GM18511 (cell line): Measurements from ENCODE around the gene KCNJ12.
"Not testable (repeated sequence)": the region's sequence is repeated elsewhere in the genome, so short reads cannot be mapped to it uniquely, and the experiment has no call there.

ENCODE experiments used
- ATAC-seq: cut with Tn5 transposase; IDR thresholded peaks from one replicate; pipeline ENCODE4 v1.9.1; 2021; ENCODE audit warnings: mild to moderate bottlenecking, moderate library complexity; ENCODE audit not compliant: unreplicated experiment

Gene KCNJ12

DNA sequence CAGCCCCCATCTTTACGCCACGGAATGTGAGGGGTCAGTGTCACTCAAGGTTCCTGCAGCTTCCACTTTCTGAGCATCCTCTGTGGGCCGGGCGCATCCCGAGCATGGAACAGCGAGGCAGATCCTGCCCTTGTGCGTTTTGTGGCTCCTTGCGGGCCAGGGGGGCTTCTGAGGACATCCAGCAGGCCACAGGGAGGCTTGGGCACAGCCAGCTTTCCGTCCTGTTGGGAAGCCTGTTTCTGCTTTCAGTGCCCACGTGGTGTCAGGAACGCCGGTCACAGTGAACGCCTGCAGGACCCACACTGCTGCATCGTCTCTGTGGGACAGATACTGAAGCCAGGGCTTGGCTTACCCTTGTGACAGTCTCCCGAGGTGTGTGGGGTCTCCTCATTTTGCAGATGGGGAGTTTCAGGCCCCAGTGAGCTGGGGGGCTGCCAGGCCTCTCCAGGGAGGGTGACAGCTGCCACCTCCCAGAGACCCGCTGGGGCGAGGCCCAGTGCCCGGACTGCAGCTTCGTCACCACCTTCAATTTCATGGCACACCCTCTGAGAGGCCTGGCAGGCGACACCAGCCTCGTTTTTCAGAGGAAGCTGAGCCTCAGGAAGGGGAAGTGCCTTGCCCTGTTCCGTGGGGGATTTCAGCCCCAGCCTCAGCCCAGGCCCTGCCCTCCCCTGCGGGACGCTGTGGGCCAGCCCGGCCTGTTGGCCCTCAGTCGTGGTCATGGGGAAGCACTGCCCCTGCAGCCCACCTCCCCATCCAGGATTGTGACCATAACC is 29.0 kb downstream of the KCNJ12 start:
- ATAC-seq: not testable (repeated sequence)

GRCh38 chr17:21405904-21406400 is 29.8 kb downstream of the KCNJ12 start:
- not testable (repeated sequence) for ATAC-seq

DNA sequence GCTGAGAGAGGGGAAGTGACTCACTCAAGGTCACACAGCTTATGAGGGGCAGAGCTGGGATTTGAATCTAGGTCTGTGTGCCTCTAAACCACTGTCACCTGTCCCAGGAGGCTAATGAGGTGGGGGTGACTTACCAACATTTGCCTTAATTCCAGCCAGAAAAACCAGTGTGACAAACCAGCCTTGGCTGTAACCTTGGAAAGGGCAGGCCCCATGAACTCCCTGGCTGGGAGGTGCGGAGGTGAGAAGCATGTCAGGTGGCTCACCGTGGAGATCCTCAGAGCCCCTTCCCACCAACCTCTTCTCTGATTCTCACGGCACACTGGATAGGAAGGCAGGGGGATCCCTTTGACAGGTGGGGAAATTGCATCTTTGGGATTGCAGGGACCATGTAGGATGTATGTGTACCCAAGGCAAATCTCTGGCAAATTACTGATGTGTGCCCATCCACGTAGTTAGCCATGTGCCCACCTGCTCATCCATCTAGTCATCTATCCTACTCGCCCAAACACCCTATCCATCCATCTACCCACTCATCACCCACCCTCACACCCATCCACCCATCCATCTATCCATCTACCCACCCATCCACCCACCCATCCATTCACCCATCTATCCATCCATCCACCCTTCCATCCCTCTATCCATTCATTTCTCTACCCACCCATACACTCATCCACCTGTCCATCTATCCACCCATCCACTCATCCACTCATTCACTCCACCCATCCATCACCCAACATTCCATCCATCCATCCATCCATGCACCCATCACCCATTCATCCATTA is 30.7 kb downstream of the KCNJ12 start:
- ATAC-seq: not testable (repeated sequence)

- not testable (repeated sequence) for ATAC-seq
Measured at GRCh38 chr17:21407752-21408151, 31.6 kb downstream of the KCNJ12 start.

DNA sequence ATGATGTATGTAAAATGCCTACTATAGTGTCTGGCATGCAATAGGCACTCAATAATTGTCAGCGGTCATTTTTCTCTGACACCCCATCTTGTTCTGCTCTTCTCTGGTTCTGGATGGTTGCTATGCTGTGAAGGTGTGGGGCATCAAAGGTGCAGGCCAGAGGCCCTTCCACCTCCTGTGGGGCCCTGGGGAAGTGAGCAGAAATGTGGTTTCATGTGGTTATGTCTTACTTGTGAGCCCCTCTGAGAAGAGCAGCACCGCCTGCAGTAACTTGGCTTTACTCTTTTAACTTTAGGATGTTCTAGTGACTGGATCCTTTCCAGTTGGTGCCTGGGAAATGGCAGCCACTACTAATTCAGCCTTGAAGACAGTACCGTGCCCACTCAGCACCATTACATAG is 32.1 kb downstream of the KCNJ12 start:
- ATAC-seq: not testable (repeated sequence)

DNA sequence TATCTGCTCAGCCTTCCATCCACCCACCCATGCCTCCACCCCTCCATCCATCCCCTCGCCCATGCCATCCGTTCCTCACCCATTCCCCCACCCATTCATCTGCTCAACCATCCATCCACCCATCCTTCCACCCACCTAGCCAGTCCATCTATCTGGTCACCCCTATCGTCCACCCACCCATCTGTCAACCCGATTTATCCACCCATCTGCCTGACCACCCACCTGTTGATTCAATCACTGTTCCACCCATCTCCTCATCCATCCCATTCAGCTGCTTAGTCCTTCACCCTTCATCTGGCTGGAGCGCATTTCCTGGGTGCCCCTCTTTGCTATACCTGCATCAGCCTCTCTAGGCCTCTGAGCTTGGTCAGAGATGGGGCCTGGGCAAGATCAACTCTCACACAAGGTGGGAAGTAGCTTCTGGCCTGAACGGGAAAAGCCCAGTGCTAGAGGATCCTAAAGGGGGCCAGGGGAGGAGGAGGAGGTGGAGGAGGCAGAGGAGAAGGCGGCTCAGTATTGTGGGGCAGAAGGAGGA is 32.7 kb downstream of the KCNJ12 start:
- not testable (repeated sequence) for ATAC-seq

DNA sequence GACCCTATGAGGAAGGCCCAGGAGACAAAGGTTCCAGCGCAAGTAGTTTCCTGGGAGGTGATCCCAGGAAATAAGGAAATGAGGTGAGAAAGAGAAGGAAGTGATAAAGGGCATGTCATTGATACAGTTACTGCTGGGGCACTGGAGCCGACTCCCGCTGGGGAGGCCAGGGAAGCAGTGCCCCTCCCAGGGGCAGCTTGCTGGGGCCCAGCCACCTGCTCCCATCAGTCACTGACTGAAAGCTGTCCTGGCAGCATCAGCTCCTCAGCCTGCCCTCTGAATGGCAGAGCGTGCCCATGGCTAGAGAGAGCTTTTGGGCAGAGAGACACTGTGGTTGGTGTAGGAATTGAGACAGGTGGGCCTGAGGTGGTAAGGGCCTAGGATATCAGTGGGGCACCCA is 33.2 kb downstream of the KCNJ12 start:
- not testable (repeated sequence) for ATAC-seq

DNA sequence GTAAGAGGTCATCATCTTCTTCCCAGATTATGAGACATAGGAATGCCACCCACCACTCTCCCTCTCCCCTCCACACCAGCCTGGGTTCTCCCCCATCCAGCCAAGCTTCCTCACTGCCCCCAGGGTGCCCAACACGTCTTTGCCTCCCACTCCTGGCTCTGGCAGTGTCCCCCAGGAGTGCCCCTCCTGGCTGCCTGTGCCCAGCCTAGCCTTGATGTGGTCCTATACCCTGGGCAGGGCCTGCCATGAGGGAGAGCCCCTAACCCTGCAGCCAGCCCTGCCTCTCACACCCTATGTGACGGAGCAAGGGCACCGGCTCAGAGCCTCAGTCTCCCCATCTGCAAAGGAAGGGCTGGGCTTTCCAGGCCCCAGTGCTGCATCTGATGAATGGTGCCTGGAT is 33.8 kb downstream of the KCNJ12 start:
- ATAC-seq: not testable (repeated sequence)

GRCh38 chr17:21410371-21410770 is 34.2 kb downstream of the KCNJ12 start:
- ATAC-seq: not testable (repeated sequence)

DNA sequence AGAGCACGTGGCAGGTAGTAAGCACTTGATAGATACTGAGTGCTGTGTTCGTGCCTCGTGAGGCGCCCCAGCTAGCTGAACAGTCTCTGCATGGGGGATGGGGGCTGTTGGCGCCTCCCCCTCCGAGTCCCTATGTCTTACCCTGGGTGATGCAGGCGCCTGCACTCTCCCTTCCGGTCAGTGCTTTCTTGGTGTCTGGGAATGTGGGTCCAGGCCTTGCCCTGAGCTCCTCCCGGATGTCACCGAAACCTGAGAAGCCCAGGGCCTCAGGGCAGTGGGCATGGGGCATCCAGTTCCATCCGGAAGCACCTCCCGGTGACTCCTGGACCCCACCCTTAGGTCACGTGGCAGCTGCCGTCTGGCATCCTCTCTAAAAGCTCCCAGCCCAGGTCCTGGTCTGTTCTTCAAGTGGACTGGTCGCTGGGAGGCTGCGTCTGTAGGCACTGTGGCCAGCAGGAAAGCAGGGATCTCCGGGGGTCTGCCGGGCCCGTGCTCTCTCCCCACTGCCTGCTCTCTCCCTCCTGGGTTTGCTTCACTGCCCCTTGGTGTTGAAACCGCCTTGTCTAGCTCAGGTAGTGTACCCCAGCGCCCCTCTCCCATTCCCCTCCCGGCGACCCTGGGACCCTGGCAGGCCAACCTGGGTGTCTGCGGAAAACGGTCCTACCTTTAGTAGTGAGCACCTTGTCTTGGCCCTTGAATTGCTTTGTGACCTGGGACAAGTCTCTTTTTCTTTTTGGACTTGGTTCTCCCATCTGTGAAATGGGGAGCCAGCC is 34.9 kb downstream of the KCNJ12 start:
- not testable (repeated sequence) for ATAC-seq

DNA sequence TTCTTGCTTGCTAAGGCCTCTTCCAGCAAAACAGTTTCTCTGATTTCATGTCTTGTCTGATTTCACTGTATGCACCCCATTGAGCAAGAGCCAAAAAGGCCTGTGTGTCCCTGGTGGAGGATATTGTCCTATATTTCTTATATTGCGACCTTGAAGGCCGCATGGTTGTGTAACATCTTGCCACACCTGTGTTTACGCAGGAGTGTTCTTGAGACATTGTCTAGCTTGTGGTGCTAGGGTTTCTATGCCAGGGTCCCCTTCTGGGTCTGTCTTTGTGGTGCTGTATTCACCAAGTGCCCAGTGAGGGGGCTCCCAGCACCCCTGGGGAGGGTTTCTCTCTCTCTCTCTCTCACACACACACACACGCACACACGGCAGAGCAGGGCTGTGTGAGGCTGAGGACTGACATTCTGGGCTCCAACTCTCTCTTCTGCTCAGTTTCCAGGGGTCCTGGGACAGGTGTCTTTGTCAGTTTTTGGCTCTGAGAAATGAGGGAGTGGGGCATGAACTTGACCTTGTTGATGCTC is 35.6 kb downstream of the KCNJ12 start:
- ATAC-seq: not testable (repeated sequence)

DNA sequence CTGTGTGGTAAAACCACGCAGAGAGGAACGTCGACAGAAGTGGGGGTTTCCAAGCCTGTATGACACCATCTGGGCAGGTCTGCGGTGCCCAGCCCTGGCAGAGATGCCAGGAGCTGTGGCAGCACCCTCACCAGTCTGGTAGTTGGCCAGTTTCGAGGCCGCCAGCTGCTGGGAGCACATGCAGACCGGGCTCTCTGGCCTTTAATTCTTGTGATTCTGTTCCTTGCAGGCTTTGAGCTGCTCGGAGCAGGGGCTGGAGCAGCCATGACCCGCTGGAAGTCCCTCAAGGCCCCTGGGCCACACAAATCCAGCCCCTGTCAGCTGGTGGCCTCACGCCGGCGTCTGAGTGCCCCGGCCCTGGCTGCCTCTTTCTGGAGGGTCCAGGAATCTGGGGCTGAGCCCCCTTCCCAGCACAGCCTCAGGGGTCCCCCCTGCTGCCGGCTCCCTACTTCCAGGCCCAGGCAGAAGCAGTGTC is 36.1 kb downstream of the KCNJ12 start:
- not testable (repeated sequence) for ATAC-seq

DNA sequence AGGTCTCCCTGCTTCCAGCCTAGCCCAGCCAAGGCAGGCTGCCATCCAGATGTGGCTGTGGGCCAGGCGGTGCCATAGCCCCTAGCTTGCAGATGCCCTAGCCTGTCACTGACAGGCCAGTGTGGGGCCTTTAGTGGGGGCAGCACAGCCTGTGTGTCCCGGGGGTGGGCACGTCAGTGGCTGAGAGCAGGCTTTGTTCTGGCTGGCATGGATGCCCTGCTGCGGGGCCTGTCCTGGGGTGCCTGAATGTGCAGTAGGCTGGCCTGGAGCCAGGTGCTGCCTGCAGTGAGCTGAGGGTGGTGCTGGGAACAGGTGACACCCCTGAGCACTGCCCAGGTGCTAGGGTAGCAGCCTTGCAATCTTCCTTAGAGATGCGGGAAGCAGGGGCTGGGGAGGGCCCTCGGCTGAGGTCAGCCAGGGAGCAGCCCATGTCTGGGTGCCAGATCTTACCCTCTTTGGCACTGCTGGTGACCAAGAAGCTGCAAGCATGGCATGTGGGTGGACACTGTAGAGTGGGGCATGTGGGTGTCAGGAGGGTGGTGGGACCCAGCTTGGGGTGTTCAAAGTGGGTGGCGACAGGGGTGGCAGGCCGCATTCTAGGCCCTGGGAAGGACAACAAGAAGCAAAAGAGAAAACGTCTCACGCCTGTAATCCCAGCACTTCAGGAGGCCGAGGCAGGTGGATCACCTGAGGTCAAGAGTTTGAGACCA is 37.6 kb downstream of the KCNJ12 start:
- not testable (repeated sequence) for ATAC-seq

DNA sequence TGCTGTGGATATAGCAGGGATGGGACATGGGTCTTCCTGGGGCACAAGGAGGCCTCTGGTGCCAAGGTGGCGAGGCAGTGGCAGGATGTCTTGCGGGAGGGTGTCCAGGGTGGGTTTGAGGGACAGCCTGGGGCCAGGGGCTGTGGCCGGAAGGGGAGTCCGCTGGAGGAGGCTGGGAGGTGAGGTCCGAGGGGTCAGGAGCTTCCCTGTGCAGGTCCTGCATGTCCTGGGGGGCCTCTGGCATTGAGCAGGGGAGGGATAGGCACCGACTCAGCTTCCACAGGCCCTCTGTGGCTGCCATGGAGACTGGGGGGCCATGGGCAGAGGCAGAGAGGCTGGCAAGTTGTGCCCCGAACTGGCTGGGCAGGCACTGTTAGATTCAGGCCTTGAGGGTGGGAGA is 38.5 kb downstream of the KCNJ12 start:
- not testable (repeated sequence) for ATAC-seq

GRCh38 chr17:21415166-21415990 is 39.2 kb downstream of the KCNJ12 start:
- ATAC-seq: not testable (repeated sequence)

DNA sequence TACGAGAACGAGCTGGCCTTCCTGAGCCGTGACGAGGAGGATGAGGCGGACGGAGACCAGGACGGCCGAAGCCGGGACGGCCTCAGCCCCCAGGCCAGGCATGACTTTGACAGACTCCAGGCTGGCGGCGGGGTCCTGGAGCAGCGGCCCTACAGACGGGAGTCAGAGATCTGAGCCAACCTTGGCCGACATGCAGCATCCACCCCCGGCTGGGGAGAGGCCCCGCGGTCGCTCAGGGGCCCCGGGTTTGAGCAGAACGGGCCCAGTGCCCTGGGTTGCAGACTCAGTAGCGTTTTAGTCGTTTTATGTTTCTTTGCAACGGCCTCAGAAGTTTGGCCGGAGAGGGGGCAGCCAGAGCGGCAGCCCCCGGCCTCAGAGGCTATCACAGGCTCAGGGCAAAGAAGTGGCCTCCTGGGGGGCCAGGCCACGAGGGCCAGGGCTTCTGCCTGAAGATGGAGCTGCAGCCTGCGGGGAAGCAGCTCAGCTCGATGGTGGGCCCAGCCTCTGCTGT is 40.4 kb downstream of the KCNJ12 start:
- ATAC-seq: not testable (repeated sequence)

DNA sequence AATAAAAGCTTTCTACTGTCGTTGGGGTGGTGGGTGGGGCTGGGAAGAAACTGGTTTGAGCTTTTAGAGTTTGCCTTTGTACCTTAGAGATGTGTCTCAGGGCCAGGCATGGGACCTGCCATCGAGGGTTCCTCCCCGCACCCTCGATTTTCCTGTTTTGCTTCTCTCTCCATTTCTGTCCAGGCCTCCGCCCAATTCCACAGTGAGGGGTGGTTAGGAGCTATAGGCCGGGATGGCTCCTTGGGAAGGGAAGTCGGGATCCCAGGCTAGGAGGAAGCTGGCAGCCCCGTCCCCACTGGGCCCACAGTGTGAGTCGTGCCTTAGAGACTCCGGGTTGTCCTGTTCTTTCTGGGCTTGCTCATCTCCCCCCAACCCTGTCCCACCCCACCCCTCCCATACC is 41.2 kb downstream of the KCNJ12 start:
- ATAC-seq: not testable (repeated sequence)

GRCh38 chr17:21417921-21418320 is 41.8 kb downstream of the KCNJ12 start:
- no peak for ATAC-seq
